ENCODE measurements around the gene CFAP77.

- TF ChIP-seq POLR2A (IDR thresholded peaks at IDR 0.05), result no peak
- no peak for TF ChIP-seq CTCF (IDR thresholded peaks at IDR 0.05)
Observed at GRCh38 chr9:132486706-132487350, 76.8 kb downstream of the CFAP77 start.
